Subcutaneous adipose tissue (tissue), 4 donors: Measurements from ENCODE around the gene FSTL4. TPM values are rescaled to one million over a fixed set of nuclear protein-coding genes. Genes with fewer than 3 reads are reported as not detected.

Experiments used
- CTCF ChIP-seq: fragments of 450-650 bp; IDR thresholded peaks from one replicate; pipeline ENCODE4 v1.5.1; 2016; ENCODE audit warnings: low read depth, mild to moderate bottlenecking, control low read depth, antibody characterized with exemption, moderate library complexity
- total RNA-seq, 4 donors: library from RNA; depleted of rRNA; stranded (reverse); fragments of >200 nt; gene quantifications; one replicate each; pipeline ENCODE4 v1.1.0, GENCODE V29; 2016

The FSTL4 gene
- total RNA-seq, 4 donors from 2014 or later, result not detected

GRCh38 chr5:133580618-133581017, 31.7 kb downstream of the FSTL4 start:
- no peak for TF ChIP-seq CTCF

- no peak for TF ChIP-seq CTCF
Measured at GRCh38 chr5:133579766-133580165, 32.6 kb downstream of the FSTL4 start.

- TF ChIP-seq CTCF, result no peak
Measured at GRCh38 chr5:133569347-133569746, 43.0 kb downstream of the FSTL4 start.

- no peak for TF ChIP-seq CTCF
Measured at GRCh38 chr5:133565993-133566392, 46.3 kb downstream of the FSTL4 start.

- TF ChIP-seq CTCF, result no peak
Measured at GRCh38 chr5:133564921-133565565, 47.3 kb downstream of the FSTL4 start.

GRCh38 chr5:133562554-133562953, 49.8 kb downstream of the FSTL4 start:
- TF ChIP-seq CTCF, result no peak

- TF ChIP-seq CTCF, result no peak
Measured at GRCh38 chr5:133559960-133560359, 52.4 kb downstream of the FSTL4 start.
